ENCODE measurements around the gene KCNJ9. TPM values are rescaled to one million over a fixed set of nuclear protein-coding genes. Genes with fewer than 3 reads are reported as not detected.

KCNJ9 gene
- total and polyA plus RNA-seq, 2 donors (not counting 1 experiment from before 2014, with no cell fraction given): not detected

GRCh38 chr1:160117709-160118183 is 36.4 kb downstream of the KCNJ9 start:
- intact Hi-C loops (cut with micrococcal nuclease): no loop called here
- H4K20me1 ChIP-seq (ENCODE audit: control insufficient read depth, insufficient read depth, low read length, poor library complexity, severe bottlenecking): no peaks in the 10 kb centered on the region
- H3K4me2 ChIP-seq (replicated peaks; ENCODE audit: low read depth, low read length, poor library complexity, severe bottlenecking): no peak overlapping the region
- DNase-seq: no peak
- H3K27me3 ChIP-seq (replicated peaks in 1 of 4; ENCODE audit: control extremely low read depth in 1 of 4, control insufficient read depth in 3 of 4, insufficient read depth in 4 of 4, low read length in 3 of 4): peaks cover 0 to 19% (median 4%) of the 10 kb centered on the region in 4 experiments
- H3K4me1 ChIP-seq (ENCODE audit: control insufficient read depth in 2 of 2, insufficient read depth in 2 of 2, low read length in 2 of 2): no peaks in the 10 kb centered on the region
- H3K9me3 Mint-ChIP-seq (ENCODE audit: insufficient read depth): no peaks in the 10 kb centered on the region
- H3K9me3 ChIP-seq (ENCODE audit: control extremely low read depth in 1 of 3, control insufficient read depth in 2 of 3, insufficient read depth in 1 of 3, low read length in 2 of 3): no peaks in the 10 kb centered on the region
- no peaks in the 10 kb centered on the region for H3K4me1 Mint-ChIP-seq
- POLR2A ChIA-PET: no interaction called here
- ATAC-seq (ENCODE audit: low read depth): no peak
- no peak overlapping the region for H2AFZ ChIP-seq (ENCODE audit: insufficient read depth, low read depth, low read length, poor library complexity, severe bottlenecking)
- H3K4me3 ChIP-seq (ENCODE audit: control extremely low read depth in 1 of 5, extremely low read depth in 1 of 5, insufficient read depth in 1 of 5, low read depth in 2 of 5, low read length in 4 of 5): no peak overlapping the region
- no CpG with 5 or more reads among the region's 8 CpGs for WGBS (ENCODE audit: insufficient coverage)
- no peak overlapping the region for H3K27ac Mint-ChIP-seq
- H3K27me3 Mint-ChIP-seq: peaks cover 24% of the 10 kb centered on the region
- H3K79me2 ChIP-seq (ENCODE audit: control insufficient read depth, insufficient read depth, low read length): no peaks in the 10 kb centered on the region
- no peak overlapping the region for H3K27ac ChIP-seq (ENCODE audit: low read length in 2 of 2)
- H3K36me3 ChIP-seq (replicated peaks in 1 of 2; ENCODE audit: control extremely low read depth in 1 of 2, control insufficient read depth in 1 of 2, extremely low read depth in 1 of 2, insufficient read depth in 2 of 2, low read length in 1 of 2): no peaks in the 10 kb centered on the region
- no peak for TF ChIP-seq EZH2 (IDR thresholded peaks at IDR 0.05; ENCODE audit: borderline replicate concordance, insufficient read depth, low read depth, low read length, poor library complexity, severe bottlenecking)
- TF ChIP-seq CTCF (IDR thresholded peaks at IDR 0.05): no peak
- CTCF ChIA-PET: interaction anchor here (1.0 to 2.2 kb wide), 2 partner anchors 32 to 75 kb away, joined by 5 to 6 read pairs; no protein-coding TSS in a partner anchor
- H3K4me3 Mint-ChIP-seq: no peak overlapping the region
- H3K9ac ChIP-seq (ENCODE audit: low read length): no peak overlapping the region

GRCh38 chr1:160118928-160119327 is 37.6 kb downstream of the KCNJ9 start:
- Histone ChIP-seq H3K9me3 (ENCODE audit: control extremely low read depth in 1 of 3, control insufficient read depth in 2 of 3, insufficient read depth in 1 of 3, low read length in 2 of 3) (no peaks in the 10 kb centered on the region), H3K9ac (ENCODE audit: low read length) (no peak overlapping the region), H3K4me1 (ENCODE audit: control insufficient read depth in 2 of 2, insufficient read depth in 2 of 2, low read length in 2 of 2) (no peaks in the 10 kb centered on the region), H2AFZ (ENCODE audit: insufficient read depth, low read depth, low read length, poor library complexity, severe bottlenecking) (no peak overlapping the region), H3K27me3 (replicated peaks in 1 of 4; ENCODE audit: control extremely low read depth in 1 of 4, control insufficient read depth in 3 of 4, insufficient read depth in 4 of 4, low read length in 3 of 4) (peaks cover 0 to 19% (median 4%) of the 10 kb centered on the region in 4 experiments), H3K79me2 (ENCODE audit: control insufficient read depth, insufficient read depth, low read length) (no peaks in the 10 kb centered on the region), H3K36me3 (replicated peaks in 1 of 2; ENCODE audit: control extremely low read depth in 1 of 2, control insufficient read depth in 1 of 2, extremely low read depth in 1 of 2, insufficient read depth in 2 of 2, low read length in 1 of 2) (no peaks in the 10 kb centered on the region), H4K20me1 (ENCODE audit: control insufficient read depth, insufficient read depth, low read length, poor library complexity, severe bottlenecking) (no peaks in the 10 kb centered on the region), H3K4me2 (replicated peaks; ENCODE audit: low read depth, low read length, poor library complexity, severe bottlenecking) (no peak overlapping the region), H3K27ac (ENCODE audit: low read length in 2 of 2) (no peak overlapping the region), H3K4me3 (ENCODE audit: control extremely low read depth in 1 of 5, extremely low read depth in 1 of 5, insufficient read depth in 1 of 5, low read depth in 2 of 5, low read length in 4 of 5) (no peak overlapping the region)
- DNase-seq (no peak), ATAC-seq (ENCODE audit: low read depth) (no peak)
- no peaks in the 10 kb centered on the region for H3K9me3 Mint-ChIP-seq (ENCODE audit: insufficient read depth)
- H3K27ac Mint-ChIP-seq: no peak overlapping the region
- H3K4me3 Mint-ChIP-seq: no peak overlapping the region
- no CpG with 5 or more reads among the region's 3 CpGs for WGBS (ENCODE audit: insufficient coverage)
- intact Hi-C loops (cut with micrococcal nuclease): no loop called here
- H3K4me1 Mint-ChIP-seq: no peaks in the 10 kb centered on the region
- ChIA-PET CTCF (interaction anchor here (2.2 kb wide), 1 partner anchor 33 kb away, joined by 6 read pairs; no protein-coding TSS in a partner anchor), POLR2A (no interaction called here)
- no peak for TF ChIP-seq CTCF (IDR thresholded peaks at IDR 0.05)
- TF ChIP-seq EZH2 (IDR thresholded peaks at IDR 0.05; ENCODE audit: borderline replicate concordance, insufficient read depth, low read depth, low read length, poor library complexity, severe bottlenecking): no peak
- H3K27me3 Mint-ChIP-seq: peaks cover 27% of the 10 kb centered on the region
